H9 (cell line): ENCODE data around the gene NXT1. TPM values are rescaled to one million over a fixed set of nuclear protein-coding genes. Genes with fewer than 3 reads are reported as not detected.

ENCODE experiments used
- DNase-seq: peaks from one replicate; pipeline ENCODE4 v3.0.0-alpha.2; 2017
- H2AFZ ChIP-seq: one replicate; pipeline ENCODE4 v1.6.1; 2013; ENCODE audit warnings: mild to moderate bottlenecking, low read length, control low read depth, moderate library complexity
- H2AK5ac ChIP-seq: 2 replicates; pipeline ENCODE4 v1.6.1; 2013; ENCODE audit warnings: low read length, control low read depth, mixed read lengths; ENCODE audit not compliant: insufficient read length
- H2BK120ac ChIP-seq: one replicate; pipeline ENCODE4 v1.6.1; 2013; ENCODE audit warnings: low read depth, mild to moderate bottlenecking, low read length, control low read depth, inconsistent platforms; ENCODE audit not compliant: poor library complexity, severe bottlenecking
- H2BK12ac ChIP-seq: 2 replicates; pipeline ENCODE4 v1.6.1; 2013; ENCODE audit warnings: low read length, control low read depth, mixed read lengths, low read depth; ENCODE audit not compliant: insufficient read length
- H2BK15ac ChIP-seq: 2 replicates; pipeline ENCODE4 v1.6.1; 2013; ENCODE audit warnings: low read depth, low read length, control low read depth
- H2BK20ac ChIP-seq: one replicate; pipeline ENCODE4 v1.6.1; 2013; ENCODE audit warnings: low read depth, mild to moderate bottlenecking, low read length, control low read depth, inconsistent platforms; ENCODE audit not compliant: poor library complexity, severe bottlenecking
- H2BK5ac ChIP-seq: 2 replicates; pipeline ENCODE4 v1.6.1; 2013; ENCODE audit warnings: low read length, control low read depth, mixed read lengths; ENCODE audit not compliant: insufficient read length
- H3K14ac ChIP-seq: 2 replicates; pipeline ENCODE4 v1.6.1; 2013; ENCODE audit warnings: low read length, control low read depth; ENCODE audit not compliant: insufficient read depth
- H3K18ac ChIP-seq: 2 replicates; pipeline ENCODE4 v1.6.1; 2013; ENCODE audit warnings: low read depth, mild to moderate bottlenecking, mixed read lengths, low read length, control low read depth; ENCODE audit not compliant: insufficient read length
- H3K23ac ChIP-seq: 2 replicates; pipeline ENCODE4 v1.6.1; 2013; ENCODE audit warnings: low read length, control low read depth, mixed read lengths, low read depth; ENCODE audit not compliant: insufficient read length
- H3K23me2 ChIP-seq: 2 replicates; pipeline ENCODE4 v1.6.1; 2013; ENCODE audit warnings: low read depth, mild to moderate bottlenecking, mixed read lengths, low read length, control low read depth; ENCODE audit not compliant: insufficient read length, poor library complexity, severe bottlenecking
- H3K27ac ChIP-seq: 2 replicates; pipeline ENCODE4 v1.5.1; 2013; ENCODE audit warnings: low read length, control low read depth, mixed read lengths, low read depth; ENCODE audit not compliant: insufficient read length
- H3K27me3 ChIP-seq: 2 replicates; pipeline ENCODE4 v1.6.1; 2013; ENCODE audit warnings: low read length, control low read depth, inconsistent platforms; ENCODE audit not compliant: insufficient read depth
- H3K4ac ChIP-seq: 2 replicates; pipeline ENCODE4 v1.6.1; 2013; ENCODE audit warnings: low read depth, mild to moderate bottlenecking, control low read depth, inconsistent platforms, low read length, moderate library complexity
- H3K4me1 ChIP-seq: 2 replicates; pipeline ENCODE4 v1.6.1; 2013; ENCODE audit warnings: low read length, control low read depth, inconsistent platforms; ENCODE audit not compliant: insufficient read depth
- H3K4me2 ChIP-seq: 2 replicates; pipeline ENCODE4 v1.6.1; 2013; ENCODE audit warnings: low read length, control low read depth, mixed read lengths; ENCODE audit not compliant: insufficient read length, insufficient read depth
- H3K56ac ChIP-seq: 2 replicates; pipeline ENCODE4 v1.6.1; 2013; ENCODE audit warnings: low read depth, mild to moderate bottlenecking, mixed read lengths, low read length, control low read depth; ENCODE audit not compliant: insufficient read length
- H3K79me1 ChIP-seq: 2 replicates; pipeline ENCODE4 v1.6.1; 2013; ENCODE audit warnings: low read depth, mild to moderate bottlenecking, moderate library complexity, low read length, control low read depth, inconsistent platforms; ENCODE audit not compliant: insufficient read depth, poor library complexity, severe bottlenecking
- H3K79me2 ChIP-seq: 2 replicates; pipeline ENCODE4 v1.6.1; 2013; ENCODE audit warnings: low read length, control low read depth, inconsistent platforms; ENCODE audit not compliant: insufficient read depth
- H3K9ac ChIP-seq: 2 replicates; pipeline ENCODE4 v1.6.1; 2013; ENCODE audit warnings: low read length, control low read depth, mixed read lengths; ENCODE audit not compliant: insufficient read length; ENCODE audit errors: extremely low read depth
- H3K9me3 ChIP-seq: one replicate; pipeline ENCODE4 v1.6.1; 2013; ENCODE audit warnings: low read depth, low read length, inconsistent platforms; ENCODE audit not compliant: control insufficient read depth
- H3T11ph ChIP-seq: one replicate; pipeline ENCODE4 v1.6.1; 2013; ENCODE audit warnings: mild to moderate bottlenecking, low read length, control low read depth, inconsistent platforms
- H4K20me1 ChIP-seq: one replicate; pipeline ENCODE4 v1.6.1; 2013; ENCODE audit not compliant: control insufficient read depth, insufficient read length, insufficient read depth
- H4K5ac ChIP-seq: 2 replicates; pipeline ENCODE4 v1.6.1; 2013; ENCODE audit warnings: low read depth, mild to moderate bottlenecking, mixed read lengths, low read length, control low read depth; ENCODE audit not compliant: insufficient read length
- H4K8ac ChIP-seq: replicated peaks from 2 replicates; pipeline ENCODE4 v1.6.1; 2013; ENCODE audit warnings: low read length, control low read depth, mixed read lengths, low read depth; ENCODE audit not compliant: insufficient read length
- H4K91ac ChIP-seq: 2 replicates; pipeline ENCODE4 v1.6.1; 2013; ENCODE audit warnings: low read depth, mild to moderate bottlenecking, moderate library complexity, mixed read lengths, low read length, control low read depth; ENCODE audit not compliant: insufficient read length
- H3K27ac Mint-ChIP-seq, 3 experiments: 2 replicates in 2 of 3; 3 replicates in 1 of 3; pipeline ENCODE4 v1.8.0; 2020 to 2021; ENCODE audit warnings: mixed read lengths in 3 of 3, mild to moderate bottlenecking in 1 of 3, moderate library complexity in 1 of 3
- H3K27me3 Mint-ChIP-seq: 2 replicates; pipeline ENCODE4 v1.8.0; 2021; ENCODE audit warnings: low read depth, mild to moderate bottlenecking, moderate library complexity, mixed read lengths
- H3K36me3 Mint-ChIP-seq, 3 experiments: 2 replicates in 2 of 3; 3 replicates in 1 of 3; pipeline ENCODE4 v1.8.0; 2020 to 2021; ENCODE audit warnings: low read depth in 3 of 3, mixed read lengths in 3 of 3; ENCODE audit not compliant: insufficient read depth in 1 of 3
- H3K4me1 Mint-ChIP-seq, 2 experiments: 2 replicates each; pipeline ENCODE4 v1.8.0; 2020; ENCODE audit warnings: mixed read lengths in 2 of 2
- H3K4me3 Mint-ChIP-seq, 2 experiments: 2 replicates in 1 of 2; 3 replicates in 1 of 2; pipeline ENCODE4 v1.8.0; 2020 to 2021; ENCODE audit warnings: mild to moderate bottlenecking in 2 of 2, mixed read lengths in 2 of 2, moderate library complexity in 1 of 2
- H3K9me3 Mint-ChIP-seq, 2 experiments: 2 replicates in 1 of 2; 3 replicates in 1 of 2; pipeline ENCODE4 v1.8.0; 2020; ENCODE audit warnings: mild to moderate bottlenecking in 2 of 2, mixed read lengths in 2 of 2, moderate library complexity in 1 of 2
- CTCF ChIP-seq: fragments of 200-600 bp; sonication (generic); conservative IDR thresholded peaks from 3 replicates; pipeline ENCODE4 v1.8.0; 2021; ENCODE audit warnings: antibody characterized with exemption, mild to moderate bottlenecking
- WGBS: extraction: QIAGEN DNeasy Blood & Tissue Kit; methylation state at CpG from one replicate; pipeline ENCODE4 v1.1.7; 2013; ENCODE audit warnings: missing lambda C conversion rate, low lambda C conversion rate, mixed read lengths; ENCODE audit not compliant: insufficient read length; ENCODE audit errors: extremely low coverage; 5-methylcytosine and 5-hydroxymethylcytosine counted together
- total RNA-seq: library from RNA; stranded (reverse); gene quantifications from 2 replicates; pipeline ENCODE4 v1.2.1, GENCODE V29; 2021

NXT1 gene
- total RNA-seq, 1 experiment from 2014 or later: 25.5 TPM

DNA sequence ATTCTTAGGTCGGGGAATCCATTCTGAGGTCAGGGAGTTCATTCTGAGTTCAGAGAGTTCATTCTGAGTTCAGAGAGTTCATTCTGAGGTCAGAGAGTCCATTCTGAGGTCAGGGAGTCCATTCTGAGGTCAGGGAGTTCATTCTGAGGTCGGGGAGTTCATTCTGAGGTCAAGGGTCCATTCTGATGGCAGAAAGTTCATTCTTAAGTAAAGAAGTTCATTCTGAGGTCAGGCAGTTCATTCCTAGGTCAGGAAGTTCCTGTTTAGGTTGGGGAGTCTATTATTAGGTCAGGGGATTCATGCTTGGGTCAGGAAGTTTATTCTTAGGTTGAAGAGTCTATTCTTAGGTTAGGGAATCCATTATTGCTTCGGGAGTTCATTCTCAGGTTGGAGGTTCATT lies 16.5 kb upstream of the NXT1 start:
- H3K9me3 ChIP-seq: no peaks in the 10 kb centered on the region
- no peak for TF ChIP-seq CTCF
- no peak overlapping the region for H3K27ac ChIP-seq
- H2BK120ac ChIP-seq: no peak overlapping the region
- no peak overlapping the region for H2BK5ac ChIP-seq
- H2AK5ac ChIP-seq: no peak overlapping the region
- no peak overlapping the region for H3K9ac ChIP-seq
- H3K4me1 ChIP-seq: no peaks in the 10 kb centered on the region
- no peak overlapping the region for H3K4me3 Mint-ChIP-seq
- H2BK20ac ChIP-seq: no peak overlapping the region
- no peak overlapping the region for H4K91ac ChIP-seq
- H3K4me1 Mint-ChIP-seq: peaks cover 8% of the 10 kb centered on the region in 2 experiments
- no peaks in the 10 kb centered on the region for H3K79me2 ChIP-seq
- no peak for DNase-seq
- no peak overlapping the region for H3K56ac ChIP-seq
- no peak overlapping the region for H3K18ac ChIP-seq
- no peak overlapping the region for H3K27ac Mint-ChIP-seq
- no peak overlapping the region for H3K4ac ChIP-seq
- H2AFZ ChIP-seq: no peak overlapping the region
- no CpG with 5 or more reads among the region's 3 CpGs for WGBS
- H3K36me3 Mint-ChIP-seq: no peaks in the 10 kb centered on the region; a peak in 1 of 7 replicates
- no peaks in the 10 kb centered on the region for H4K20me1 ChIP-seq
- H3K23ac ChIP-seq: no peak overlapping the region
- H4K5ac ChIP-seq: no peak overlapping the region
- H3T11ph ChIP-seq: no peak overlapping the region
- peaks cover 3 to 4% of the 10 kb centered on the region in 2 experiments; a peak in 2 of 5 replicates for H3K9me3 Mint-ChIP-seq
- H3K79me1 ChIP-seq: no peaks in the 10 kb centered on the region
- H3K27me3 ChIP-seq: no peaks in the 10 kb centered on the region
- H3K4me2 ChIP-seq: no peak overlapping the region
- H3K23me2 ChIP-seq: no peaks in the 10 kb centered on the region
- peaks cover 11% of the 10 kb centered on the region for H3K27me3 Mint-ChIP-seq
- H2BK12ac ChIP-seq: no peak overlapping the region
- no peak overlapping the region for H3K14ac ChIP-seq
- no peak overlapping the region for H4K8ac ChIP-seq
- no peak overlapping the region for H2BK15ac ChIP-seq
